NB4 (cell line): Measurements from ENCODE around the gene FAM3C.

ENCODE experiments used
- DNase-seq: peaks from one replicate; pipeline ENCODE4 v3.0.0; 2010; ENCODE audit warnings: low read depth
- H3K4me3 ChIP-seq: one replicate; pipeline ENCODE4 v1.5.1; 2011; ENCODE audit warnings: mild to moderate bottlenecking, low read depth, low read length, moderate library complexity
- MYC ChIP-seq: IDR thresholded peaks from 2 replicates; pipeline ENCODE4 v1.6.1; 2011; ENCODE audit warnings: low read depth, low read length
- POLR2A ChIP-seq: IDR thresholded peaks from 2 replicates; pipeline ENCODE4 v1.6.1; 2011; ENCODE audit warnings: mild to moderate bottlenecking; ENCODE audit not compliant: insufficient read length; ENCODE audit errors: extremely low read depth
- TF ChIP-seq, protein P1 (sequence below): IDR thresholded peaks from one replicate; pipeline ENCODE4 v1.5.1; 2012; ENCODE audit warnings: low read depth, low read length
- TF ChIP-seq, protein P2 (sequence below): IDR thresholded peaks from 2 replicates; pipeline ENCODE4 v1.6.1; 2011; ENCODE audit warnings: low read depth, low read length

FAM3C gene

DNA sequence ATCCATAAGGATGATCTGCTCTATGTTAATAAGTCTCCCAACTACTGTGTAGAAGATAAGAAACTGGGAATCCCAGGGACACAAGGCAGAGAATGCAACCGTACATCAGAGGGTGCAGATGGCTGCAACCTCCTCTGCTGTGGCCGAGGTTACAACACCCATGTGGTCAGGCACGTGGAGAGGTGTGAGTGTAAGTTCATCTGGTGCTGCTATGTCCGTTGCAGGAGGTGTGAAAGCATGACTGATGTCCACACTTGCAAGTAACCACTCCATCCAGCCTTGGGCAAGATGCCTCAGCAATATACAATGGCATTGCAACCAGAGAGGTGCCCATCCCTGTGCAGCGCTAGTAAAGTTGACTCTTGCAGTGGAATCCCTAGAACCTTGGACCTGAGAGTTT lies 57.0 kb downstream of the FAM3C start:
- DNase-seq = peak; percentile 32
- no peak overlapping the region for H3K4me3 ChIP-seq

GRCh38 chr7:121337398-121337797 lies 58.7 kb downstream of the FAM3C start:
- TF ChIP-seq, protein P1, sequence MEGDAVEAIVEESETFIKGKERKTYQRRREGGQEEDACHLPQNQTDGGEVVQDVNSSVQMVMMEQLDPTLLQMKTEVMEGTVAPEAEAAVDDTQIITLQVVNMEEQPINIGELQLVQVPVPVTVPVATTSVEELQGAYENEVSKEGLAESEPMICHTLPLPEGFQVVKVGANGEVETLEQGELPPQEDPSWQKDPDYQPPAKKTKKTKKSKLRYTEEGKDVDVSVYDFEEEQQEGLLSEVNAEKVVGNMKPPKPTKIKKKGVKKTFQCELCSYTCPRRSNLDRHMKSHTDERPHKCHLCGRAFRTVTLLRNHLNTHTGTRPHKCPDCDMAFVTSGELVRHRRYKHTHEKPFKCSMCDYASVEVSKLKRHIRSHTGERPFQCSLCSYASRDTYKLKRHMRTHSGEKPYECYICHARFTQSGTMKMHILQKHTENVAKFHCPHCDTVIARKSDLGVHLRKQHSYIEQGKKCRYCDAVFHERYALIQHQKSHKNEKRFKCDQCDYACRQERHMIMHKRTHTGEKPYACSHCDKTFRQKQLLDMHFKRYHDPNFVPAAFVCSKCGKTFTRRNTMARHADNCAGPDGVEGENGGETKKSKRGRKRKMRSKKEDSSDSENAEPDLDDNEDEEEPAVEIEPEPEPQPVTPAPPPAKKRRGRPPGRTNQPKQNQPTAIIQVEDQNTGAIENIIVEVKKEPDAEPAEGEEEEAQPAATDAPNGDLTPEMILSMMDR = no peak
- TF ChIP-seq MYC = no peak
- TF ChIP-seq, protein P2, sequence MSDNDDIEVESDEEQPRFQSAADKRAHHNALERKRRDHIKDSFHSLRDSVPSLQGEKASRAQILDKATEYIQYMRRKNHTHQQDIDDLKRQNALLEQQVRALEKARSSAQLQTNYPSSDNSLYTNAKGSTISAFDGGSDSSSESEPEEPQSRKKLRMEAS = no peak
- no peak for TF ChIP-seq POLR2A
- DNase-seq = no peak
- H3K4me3 ChIP-seq = no peak overlapping the region

More for the DNA sequence above, 57.0 kb downstream of the FAM3C start:
- TF ChIP-seq POLR2A = no peak
- TF ChIP-seq, protein P1 = no peak
- TF ChIP-seq, protein P2 = peak; percentile 77

DNA sequence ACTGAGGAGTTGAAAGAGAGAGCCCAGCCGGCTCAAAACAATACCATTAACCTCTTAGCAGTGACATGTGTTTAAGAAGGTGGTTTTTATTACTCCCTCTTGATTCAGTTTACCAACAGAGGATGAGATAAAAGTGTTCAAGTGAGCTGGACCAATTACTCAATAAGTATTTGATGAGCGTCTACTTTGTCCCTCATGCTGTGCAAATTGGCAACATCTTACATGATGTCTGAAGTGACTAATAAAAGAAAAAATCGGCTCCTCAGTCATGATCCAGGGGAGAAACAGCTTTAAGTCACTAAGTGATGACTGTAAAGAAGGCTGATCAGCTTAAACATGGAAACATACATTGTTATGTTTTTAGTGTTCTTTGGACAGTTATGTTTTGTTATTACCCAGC lies 59.5 kb downstream of the FAM3C start:
- no peak for DNase-seq
- no peak overlapping the region for H3K4me3 ChIP-seq
- TF ChIP-seq, protein P1 = no peak
- TF ChIP-seq, protein P2 = no peak
- TF ChIP-seq MYC (no peak), POLR2A (no peak)

DNA sequence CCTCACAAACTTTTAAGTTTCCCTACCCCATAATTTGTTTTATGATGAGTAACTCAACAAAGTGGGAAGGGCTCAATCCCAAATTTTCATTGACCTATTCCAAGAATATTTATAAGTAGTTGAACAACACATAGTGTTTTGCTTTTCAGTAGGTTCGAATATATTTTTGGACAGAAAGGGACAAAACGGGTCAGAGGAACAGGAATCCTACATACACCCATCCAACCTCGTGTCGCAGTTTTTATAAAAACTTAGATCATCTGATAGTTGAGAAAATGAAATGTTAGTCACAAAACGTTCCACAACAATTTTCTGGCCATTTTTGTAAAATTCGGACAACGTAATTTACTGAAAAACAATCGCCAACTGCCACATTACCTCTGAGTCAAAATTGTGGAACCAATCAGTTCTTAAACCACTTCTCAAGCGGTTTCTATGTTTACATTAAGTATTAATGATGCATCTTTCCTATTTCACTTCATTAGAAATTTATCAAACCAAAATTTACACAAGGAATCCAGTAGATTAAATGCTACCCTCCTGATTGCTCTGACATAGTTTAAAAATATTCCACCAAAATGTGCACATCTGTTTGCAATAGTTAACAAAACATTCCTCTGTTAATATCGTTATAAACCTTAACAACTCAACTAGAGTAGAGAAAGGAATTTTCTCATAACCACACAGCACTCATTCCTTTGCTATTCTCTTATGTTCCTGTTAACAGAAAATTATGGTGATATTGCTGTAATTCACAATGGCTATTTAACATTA lies 61.0 kb downstream of the FAM3C start:
- no peak for DNase-seq
- no peak for TF ChIP-seq POLR2A
- TF ChIP-seq, protein P1 = no peak
- TF ChIP-seq, protein P2 = no peak
- no peak for TF ChIP-seq MYC
- H3K4me3 ChIP-seq = no peak overlapping the region

DNA sequence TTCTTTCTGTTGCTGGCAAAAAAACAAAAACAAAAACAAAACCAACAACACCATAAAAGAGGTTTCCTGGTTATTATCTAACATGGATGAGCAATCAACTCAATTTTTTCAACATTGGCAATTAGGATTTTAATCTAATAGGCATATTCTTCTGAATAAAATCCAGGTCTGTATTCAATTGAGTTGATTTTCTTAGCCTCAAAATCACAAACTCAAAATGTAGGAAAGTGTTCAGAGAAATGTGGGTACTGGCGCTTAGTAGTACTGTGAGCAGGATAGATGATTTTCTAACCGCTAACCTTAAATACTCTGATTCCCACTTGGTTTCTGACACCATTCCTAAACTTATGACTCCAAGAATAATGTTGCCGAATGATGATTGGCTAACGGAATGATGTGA lies 61.7 kb downstream of the FAM3C start:
- no peak for TF ChIP-seq POLR2A
- no peak for TF ChIP-seq MYC
- TF ChIP-seq, protein P2 = no peak
- TF ChIP-seq, protein P1 = no peak
- DNase-seq = no peak
- H3K4me3 ChIP-seq = no peak overlapping the region
